ENCODE measurements around the gene MYL3. TPM values are rescaled to one million over a fixed set of nuclear protein-coding genes. Genes with fewer than 3 reads are reported as not detected.
"Not testable (repeated sequence)": the region's sequence is repeated elsewhere in the genome, so short reads cannot be mapped to it uniquely, and the experiment has no call there.

MYL3 gene
- polyA plus RNA-seq: 2.1 TPM in 1 of 2 replicates, not detected in the other
- not detected in 2 replicates for polyA minus RNA-seq

- H3K9me3 ChIP-seq (ENCODE audit: low read length): no peaks in the 10 kb centered on the region
- no peak within 1 kb of the TSS for H3K4me2 ChIP-seq (ENCODE audit: low read length)
- H3K27ac ChIP-seq (ENCODE audit: low read length): no peak within 1 kb of the TSS
- H3K79me2 ChIP-seq (replicated peaks; ENCODE audit: insufficient read depth, low read length): no peaks in the 10 kb centered on the region
- no peak within 1 kb of the TSS for H2AFZ ChIP-seq (ENCODE audit: low read depth, low read length)
- no peaks in the 10 kb centered on the region for H3K27me3 ChIP-seq (ENCODE audit: insufficient read depth, low read depth, low read length)
- H3K36me3 ChIP-seq (ENCODE audit: insufficient read depth, low read length): no peaks in the 10 kb centered on the region
- H3K9me2 ChIP-seq (ENCODE audit: insufficient read depth, low read length): no peaks in the 10 kb centered on the region
- no peaks in the 10 kb centered on the region for H3F3A ChIP-seq (ENCODE audit: insufficient read depth, low read length, poor library complexity, severe bottlenecking)
- TF ChIP-seq CTCF (IDR thresholded peaks at IDR 0.05; ENCODE audit: poor library complexity, severe bottlenecking) (no peak), MXI1 (conservative IDR thresholded peaks at IDR 0.05; ENCODE audit: poor library complexity, severe bottlenecking) (no peak), EP300 (conservative IDR thresholded peaks at IDR 0.05; ENCODE audit: poor library complexity, severe bottlenecking) (no peak), POLR2AphosphoS5 (IDR thresholded peaks at IDR 0.05) (no peak), SMC3 (conservative IDR thresholded peaks at IDR 0.05; ENCODE audit: poor library complexity) (no peak), EZH2 (IDR thresholded peaks at IDR 0.05; ENCODE audit: borderline replicate concordance, insufficient read depth, low read length, poor library complexity, severe bottlenecking) (no peak), REST (IDR thresholded peaks at IDR 0.05; ENCODE audit: borderline replicate concordance) (no peak), RAD21 (conservative IDR thresholded peaks at IDR 0.05) (no peak), TAF1 (IDR thresholded peaks at IDR 0.05; ENCODE audit: low read depth) (no peak)
- no peak within 1 kb of the TSS for H3K9ac ChIP-seq (ENCODE audit: low read length)
- H4K20me1 ChIP-seq (ENCODE audit: insufficient read depth): no peaks in the 10 kb centered on the region
- H3K4me3 ChIP-seq (ENCODE audit: low read length): no peak within 1 kb of the TSS
Measured at GRCh38 chr3:46863261-46863782, at the start of gene MYL3. Gene MYL3, minus strand, starts transcription at chr3:46863444. Its CDS starts 54 bp downstream, at chr3:46863390.

GRCh38 chr3:46912986-46913385 is 49.7 kb upstream of the MYL3 start:
- no peak overlapping the region for H2AFZ ChIP-seq (ENCODE audit: low read depth, low read length)
- H3F3A ChIP-seq (ENCODE audit: insufficient read depth, low read length, poor library complexity, severe bottlenecking): no peaks in the 10 kb centered on the region
- no peaks in the 10 kb centered on the region for H4K20me1 ChIP-seq (ENCODE audit: insufficient read depth)
- H3K4me2 ChIP-seq (ENCODE audit: low read length): no peak overlapping the region
- no peak for TF ChIP-seq POLR2AphosphoS5 (IDR thresholded peaks at IDR 0.05)
- TF ChIP-seq TAF1 (IDR thresholded peaks at IDR 0.05; ENCODE audit: low read depth): no peak
- no peak for TF ChIP-seq SMC3 (conservative IDR thresholded peaks at IDR 0.05; ENCODE audit: poor library complexity)
- TF ChIP-seq RAD21 (conservative IDR thresholded peaks at IDR 0.05): no peak
- no peak for TF ChIP-seq REST (IDR thresholded peaks at IDR 0.05; ENCODE audit: borderline replicate concordance)
- TF ChIP-seq CTCF (IDR thresholded peaks at IDR 0.05; ENCODE audit: poor library complexity, severe bottlenecking): no peak
- TF ChIP-seq EZH2 (IDR thresholded peaks at IDR 0.05; ENCODE audit: borderline replicate concordance, insufficient read depth, low read length, poor library complexity, severe bottlenecking): no peak
- TF ChIP-seq MXI1 (conservative IDR thresholded peaks at IDR 0.05; ENCODE audit: poor library complexity, severe bottlenecking): no peak
- H3K9ac ChIP-seq (ENCODE audit: low read length): no peak overlapping the region
- no peaks in the 10 kb centered on the region for H3K9me2 ChIP-seq (ENCODE audit: insufficient read depth, low read length)
- H3K36me3 ChIP-seq (ENCODE audit: insufficient read depth, low read length): peaks cover 4% of the 10 kb centered on the region
- H3K4me3 ChIP-seq (ENCODE audit: low read length): no peak overlapping the region
- no peaks in the 10 kb centered on the region for H3K79me2 ChIP-seq (replicated peaks; ENCODE audit: insufficient read depth, low read length)
- no peaks in the 10 kb centered on the region for H3K27me3 ChIP-seq (ENCODE audit: insufficient read depth, low read depth, low read length)
- peaks cover 3% of the 10 kb centered on the region for H3K9me3 ChIP-seq (ENCODE audit: low read length)
- H3K27ac ChIP-seq (ENCODE audit: low read length): no peak overlapping the region

- H3K9me3 ChIP-seq (ENCODE audit: low read length); H3K4me2 ChIP-seq (ENCODE audit: low read length); H3K79me2 ChIP-seq (replicated peaks; ENCODE audit: insufficient read depth, low read length); H3K9me2 ChIP-seq (ENCODE audit: insufficient read depth, low read length); H3K27ac ChIP-seq (ENCODE audit: low read length); H3K36me3 ChIP-seq (ENCODE audit: insufficient read depth, low read length); H2AFZ ChIP-seq (ENCODE audit: low read depth, low read length); H4K20me1 ChIP-seq (ENCODE audit: insufficient read depth); H3K9ac ChIP-seq (ENCODE audit: low read length); H3F3A ChIP-seq (ENCODE audit: insufficient read depth, low read length, poor library complexity, severe bottlenecking); H3K27me3 ChIP-seq (ENCODE audit: insufficient read depth, low read depth, low read length); H3K4me3 ChIP-seq (ENCODE audit: low read length): not testable (repeated sequence)
Measured at GRCh38 chr3:46910914-46911313, 47.7 kb upstream of the MYL3 start.

All from neural cell (in vitro differentiated cells).